HFFc6 (cell line): ENCODE data around the gene MAPK8IP2. TPM values are rescaled to one million over a fixed set of nuclear protein-coding genes. Genes with fewer than 3 reads are reported as not detected.

Experiments
- DNase-seq: peaks from one replicate; pipeline ENCODE4 v3.0.0-alpha.2; 2018
- H3K27ac Mint-ChIP-seq: 2 replicates; pipeline ENCODE4 v1.8.0; 2020; ENCODE audit warnings: mild to moderate bottlenecking, mixed read lengths
- H3K27me3 Mint-ChIP-seq: 2 replicates; pipeline ENCODE4 v1.8.0; 2021; ENCODE audit warnings: mild to moderate bottlenecking, moderate library complexity, mixed read lengths; ENCODE audit not compliant: insufficient read depth
- H3K36me3 Mint-ChIP-seq: 2 replicates; pipeline ENCODE4 v1.8.0; 2021; ENCODE audit warnings: low read depth, mixed read lengths
- H3K4me1 Mint-ChIP-seq: 2 replicates; pipeline ENCODE4 v1.8.0; 2020; ENCODE audit warnings: low read depth, mixed read lengths
- H3K4me3 Mint-ChIP-seq: 2 replicates; pipeline ENCODE4 v1.8.0; 2020; ENCODE audit warnings: mild to moderate bottlenecking, moderate library complexity, mixed read lengths
- H3K9me3 Mint-ChIP-seq: 2 replicates; pipeline ENCODE4 v1.8.0; 2020; ENCODE audit warnings: mild to moderate bottlenecking, mixed read lengths
- CTCF ChIP-seq: fragments of 200-600 bp; sonication (generic); IDR thresholded peaks from 2 replicates; pipeline ENCODE4 v1.5.0; 2021; ENCODE audit warnings: antibody characterized with exemption, mild to moderate bottlenecking
- total RNA-seq, 6 experiments: library from RNA; stranded (reverse); fragmentation: NEBNext Ultra II Directional; extraction: Animal tissue kit (Norgen Biotek cat#: 25700); gene quantifications; 2 replicates in 1 of 6; 3 replicates in 5 of 6; pipeline ENCODE4 v1.2.3, GENCODE V29; 2021

The MAPK8IP2 gene
- total RNA-seq, 6 experiments from 2014 or later = 0.14 to 0.25 (median 0.15) TPM

GRCh38 chr22:50626314-50626849, 25.8 kb downstream of the MAPK8IP2 start:
- Mint-ChIP-seq H3K27ac (no peak overlapping the region), H3K4me1 (peaks cover 24% of the 10 kb centered on the region), H3K4me3 (peak overlapping the region; percentile 61), H3K27me3 (peaks cover 2% of the 10 kb centered on the region), H3K9me3 (no peaks in the 10 kb centered on the region), H3K36me3 (no peaks in the 10 kb centered on the region)
- no peak for TF ChIP-seq CTCF
- no peak for DNase-seq

- DNase-seq = no peak
- H3K27ac Mint-ChIP-seq = no peak overlapping the region
- peaks cover 17% of the 10 kb centered on the region for H3K4me1 Mint-ChIP-seq
- H3K9me3 Mint-ChIP-seq = no peaks in the 10 kb centered on the region
- H3K36me3 Mint-ChIP-seq = no peaks in the 10 kb centered on the region
- TF ChIP-seq CTCF = no peak
- H3K4me3 Mint-ChIP-seq = peak overlapping the region; percentile 84
- peaks cover 2% of the 10 kb centered on the region for H3K27me3 Mint-ChIP-seq
Measured at GRCh38 chr22:50626850-50627641, 26.5 kb downstream of the MAPK8IP2 start.

DNA sequence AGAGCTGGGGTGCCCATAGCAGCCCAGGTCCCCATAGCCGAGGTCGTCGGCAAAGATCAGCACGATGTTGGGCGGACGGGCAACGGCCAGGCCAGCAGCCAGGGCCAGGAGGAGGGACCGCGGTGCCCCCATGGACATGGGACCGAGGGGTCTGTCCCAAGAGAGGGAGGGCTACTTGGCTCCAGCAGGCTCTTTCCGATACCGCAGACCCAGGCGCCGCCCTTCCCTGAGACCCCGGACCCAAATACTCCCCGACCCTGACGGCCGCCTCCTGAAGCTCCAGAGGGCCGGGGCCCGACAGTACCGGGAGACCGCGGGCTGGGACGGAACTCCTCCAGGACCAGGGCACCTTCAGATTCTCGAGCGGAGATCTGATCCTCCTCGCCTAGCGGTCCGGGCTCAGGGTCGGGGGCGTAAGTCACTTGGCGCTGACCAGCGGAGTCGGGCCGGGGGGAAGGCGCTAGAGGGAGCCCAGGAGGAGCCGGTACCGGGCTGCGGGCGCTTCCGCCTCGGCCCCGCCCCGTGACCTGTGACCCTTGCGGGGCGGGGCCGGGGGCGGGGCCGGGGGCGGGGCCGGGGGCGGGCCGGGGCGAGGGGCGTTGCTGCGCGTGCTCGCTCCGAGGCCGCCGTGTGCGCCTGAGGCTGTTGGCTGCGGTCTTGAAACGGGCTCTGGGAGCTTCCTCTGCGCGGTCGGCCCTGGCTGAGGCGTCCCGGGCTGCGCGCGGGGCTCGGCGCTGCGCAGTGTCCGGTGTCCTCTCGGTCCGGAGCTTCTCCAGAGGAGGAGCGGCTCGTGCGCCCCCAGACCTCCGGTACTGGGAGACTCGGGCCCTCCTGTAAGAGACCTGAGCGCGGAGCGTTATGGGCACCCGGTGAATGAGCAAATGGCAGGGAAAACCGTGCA, 27.3 kb downstream of the MAPK8IP2 start, which contains the start of gene ARSA:
Gene ARSA (minus strand): TSS at position 511 of the 901 bp plus-strand sequence. CDS start 373 bp downstream, at position 138.
- Mint-ChIP-seq H3K9me3 (no peaks in the 10 kb centered on the region), H3K27ac (no peak within 1 kb of the TSS), H3K27me3 (peaks cover 2% of the 10 kb centered on the region), H3K4me1 (peaks cover 15% of the 10 kb centered on the region), H3K4me3 (peak within 1 kb of the TSS; percentile 91), H3K36me3 (no peaks in the 10 kb centered on the region)
- peak; percentile 81 for DNase-seq
- TF ChIP-seq CTCF = peak; percentile 51; the same call in 1 of the 2 replicates

GRCh38 chr22:50628543-50629134, 28.0 kb downstream of the MAPK8IP2 start:
- H3K4me1 Mint-ChIP-seq = peaks cover 15% of the 10 kb centered on the region
- peaks cover 2% of the 10 kb centered on the region for H3K27me3 Mint-ChIP-seq
- H3K9me3 Mint-ChIP-seq = no peaks in the 10 kb centered on the region
- no peak overlapping the region for H3K27ac Mint-ChIP-seq
- no peak for TF ChIP-seq CTCF
- no peak for DNase-seq
- H3K36me3 Mint-ChIP-seq = no peaks in the 10 kb centered on the region
- H3K4me3 Mint-ChIP-seq = peak overlapping the region; percentile 91

- peaks cover 11% of the 10 kb centered on the region for H3K27me3 Mint-ChIP-seq
- no peak overlapping the region for H3K4me3 Mint-ChIP-seq
- H3K9me3 Mint-ChIP-seq = no peaks in the 10 kb centered on the region
- TF ChIP-seq CTCF = no peak
- no peaks in the 10 kb centered on the region for H3K36me3 Mint-ChIP-seq
- peaks cover 15% of the 10 kb centered on the region for H3K4me1 Mint-ChIP-seq
- no peak overlapping the region for H3K27ac Mint-ChIP-seq
- no peak for DNase-seq
Measured at GRCh38 chr22:50630376-50630775, 29.8 kb downstream of the MAPK8IP2 start.
